GM18520 (cell line): ENCODE measurements around the gene RAB11A.

Source experiments
- ATAC-seq: cut with Tn5 transposase; IDR thresholded peaks from one replicate; pipeline ENCODE4 v1.9.1; 2021; ENCODE audit not compliant: unreplicated experiment

The RAB11A gene

GRCh38 chr15:65935391-65935790 lies 66.1 kb downstream of the RAB11A start:
- no peak for ATAC-seq

DNA sequence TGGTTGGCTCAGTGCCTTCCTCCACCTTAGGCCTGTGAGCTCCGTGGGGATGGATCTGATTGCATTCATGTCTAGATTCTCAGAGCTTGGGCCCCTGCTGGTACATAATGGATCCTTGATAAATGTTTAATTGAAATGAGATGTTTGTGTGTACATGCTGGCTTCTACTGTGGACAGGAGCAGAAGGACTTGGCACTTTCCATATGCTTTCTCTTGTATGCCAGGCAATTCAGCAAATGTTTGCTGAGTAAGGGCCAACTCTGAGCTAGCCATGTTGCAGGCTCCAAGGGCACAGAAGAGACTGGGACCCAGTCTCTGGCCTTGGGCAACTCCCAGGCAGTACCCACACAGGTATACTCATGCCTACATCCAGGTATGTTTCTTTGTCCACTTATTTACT lies 67.0 kb downstream of the RAB11A start:
- no peak for ATAC-seq

DNA sequence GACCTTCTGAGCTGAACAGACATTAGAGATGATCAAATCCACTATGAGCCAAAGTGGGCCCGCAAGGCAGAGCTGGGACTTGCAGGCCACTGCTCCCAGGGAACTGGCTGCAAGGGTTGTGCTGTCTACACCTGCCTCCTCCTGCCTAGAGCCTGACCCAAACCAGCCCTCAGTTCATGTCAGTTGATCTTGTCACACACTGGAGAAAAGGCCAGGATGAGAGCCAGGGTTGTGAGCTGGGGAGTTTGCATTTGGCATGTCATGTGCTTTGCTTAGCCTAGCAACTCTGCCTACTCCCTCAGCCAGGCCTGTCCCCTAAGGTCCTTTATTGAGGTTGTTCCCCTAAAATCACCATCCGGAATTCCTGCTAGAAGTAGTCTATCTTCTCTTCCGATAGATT lies 67.8 kb downstream of the RAB11A start:
- no peak for ATAC-seq

GRCh38 chr15:65937476-65937875 lies 68.2 kb downstream of the RAB11A start:
- no peak for ATAC-seq

GRCh38 chr15:65938604-65939003 lies 69.3 kb downstream of the RAB11A start:
- ATAC-seq, result no peak

DNA sequence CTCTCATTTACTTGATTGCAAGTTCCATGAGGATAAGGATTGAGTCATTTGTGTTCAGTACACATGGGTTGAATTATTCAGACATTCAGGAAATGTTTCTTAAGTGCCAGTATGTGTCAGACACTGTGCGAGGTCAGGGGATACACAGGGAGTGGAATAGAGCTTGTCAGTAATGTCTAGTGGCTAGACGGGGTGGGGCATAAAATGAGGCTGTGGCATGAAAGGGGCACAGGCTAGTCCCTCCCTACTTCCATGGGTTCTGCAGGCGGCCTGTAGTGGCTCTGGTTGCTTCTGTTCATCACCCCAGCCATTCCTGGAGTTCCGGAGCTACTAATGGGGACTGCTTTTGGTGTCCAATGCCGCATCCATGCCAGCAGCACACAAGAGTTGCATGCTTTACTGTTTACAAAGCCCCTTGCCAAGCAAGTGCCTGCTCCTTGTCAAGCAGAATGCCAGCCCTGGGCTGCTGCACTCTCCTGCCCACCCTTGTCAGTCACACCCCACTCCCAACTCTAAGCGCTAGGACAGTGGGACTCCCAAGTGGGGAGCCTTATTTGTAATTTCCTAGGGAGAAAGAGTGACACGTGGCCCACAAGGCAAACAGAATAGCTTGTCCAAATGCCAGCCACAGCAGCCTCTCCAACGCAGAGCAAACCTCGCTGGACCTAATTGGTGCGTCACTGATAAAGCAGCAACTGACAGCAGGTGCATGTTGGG lies 70.8 kb downstream of the RAB11A start:
- no peak for ATAC-seq

GRCh38 chr15:65940618-65940909 lies 71.3 kb downstream of the RAB11A start:
- ATAC-seq, result no peak
